Tibial artery (tissue), 4 donors: Measurements from ENCODE around the gene RAPGEF3.
A peak's percentile ranks its signal among the peaks of the same experiment; 100 is the strongest.

Experiments used
- DNase-seq, 2 donors: peaks; one replicate each; pipeline ENCODE4 v3.0.0-alpha.2; 2019
- H3K27ac ChIP-seq, 2 donors: fragments of 200-600 bp; sonication (generic) in 1 of 2; 1 replicate in 1 of 2; 2 replicates in 1 of 2; pipeline ENCODE4 v1.5.1; 2018 to 2019; ENCODE audit warnings: mild to moderate bottlenecking in 1 of 2
- H3K27me3 ChIP-seq, 2 donors: fragments of 200-600 bp; sonication (generic) in 1 of 2; one replicate each; pipeline versions ENCODE4 v1.5.1 to v1.6.0; 2016 to 2019
- H3K36me3 ChIP-seq, 3 donors: fragments of 200-600 bp; sonication (generic) in 2 of 3; one replicate each; pipeline ENCODE4 v1.5.1; 2016 to 2019; ENCODE audit warnings: mild to moderate bottlenecking in 2 of 3
- H3K4me1 ChIP-seq, 4 donors: fragments of 200-600 bp; sonication (generic) in 2 of 4; 1 replicate in 3 of 4; 2 replicates in 1 of 4; pipeline ENCODE4 v1.5.1; 2016 to 2019
- H3K4me3 ChIP-seq, 2 donors: fragments of 200-600 bp; sonication (generic) in 1 of 2; 1 replicate in 1 of 2; 2 replicates in 1 of 2; pipeline ENCODE4 v1.5.1; 2018 to 2019; ENCODE audit warnings: mild to moderate bottlenecking in 2 of 2
- H3K9me3 ChIP-seq, 3 donors: fragments of 200-600 bp; sonication (generic) in 1 of 3; one replicate each; pipeline ENCODE4 v1.5.1; 2016 to 2019
- CTCF ChIP-seq, 2 experiments: fragments of 200-600 bp in 1 of 2; fragments of 450-650 bp in 1 of 2; IDR thresholded peaks; one replicate each; pipeline ENCODE4 v1.5.1; 2017 to 2019; ENCODE audit warnings: antibody characterized with exemption in 2 of 2, mild to moderate bottlenecking in 1 of 2, moderate library complexity in 1 of 2
- intact Hi-C: fragments of 100-400 bp; cut with DNase I; formaldehyde crosslinking; loops from one replicate; pipeline ENCODE4 v1.15.0; 2023; ENCODE audit warnings: low total_unique reads

Gene RAPGEF3

GRCh38 chr12:47737936-47738594 lies 20.6 kb downstream of the RAPGEF3 start:
- no peaks in the 10 kb centered on the region for H3K9me3 ChIP-seq
- no peak overlapping the region for H3K4me3 ChIP-seq
- H3K36me3 ChIP-seq: peaks cover 0 to 13% (median 0%) of the 10 kb centered on the region in 3 donors
- intact Hi-C loops: no loop called here
- peaks cover 13 to 50% (median 45%) of the 10 kb centered on the region in 4 donors for H3K4me1 ChIP-seq
- H3K27me3 ChIP-seq: no peaks in the 10 kb centered on the region
- no peak for TF ChIP-seq CTCF (IDR thresholded peaks at IDR 0.05)
- H3K27ac ChIP-seq: peak overlapping the region; percentile 82 to 84
- no peak for DNase-seq

- Histone ChIP-seq H3K4me1 (peaks cover 13 to 50% (median 45%) of the 10 kb centered on the region in 4 donors), H3K36me3 (peaks cover 0 to 13% (median 0%) of the 10 kb centered on the region in 3 donors), H3K4me3 (peak overlapping the region in 1 of 2 donors; percentile 19), H3K27ac (peak overlapping the region; percentile 82 to 84), H3K9me3 (no peaks in the 10 kb centered on the region), H3K27me3 (no peaks in the 10 kb centered on the region)
- TF ChIP-seq CTCF (IDR thresholded peaks at IDR 0.05): no peak
- intact Hi-C loops: no loop called here
- DNase-seq: peak; percentile 92 to 99
These were observed 21.6 kb downstream of the RAPGEF3 start for GRCh38 chr12:47736877-47737676.

GRCh38 chr12:47736216-47736615 lies 22.5 kb downstream of the RAPGEF3 start:
- TF ChIP-seq CTCF (IDR thresholded peaks at IDR 0.05): no peak
- peaks cover 0 to 13% (median 0%) of the 10 kb centered on the region in 3 donors for H3K36me3 ChIP-seq
- no peaks in the 10 kb centered on the region for H3K9me3 ChIP-seq
- no peak for DNase-seq
- no peaks in the 10 kb centered on the region for H3K27me3 ChIP-seq
- H3K4me1 ChIP-seq: peaks cover 13 to 42% (median 39%) of the 10 kb centered on the region in 4 donors
- H3K4me3 ChIP-seq: no peak overlapping the region
- intact Hi-C loops: no loop called here
- H3K27ac ChIP-seq: peak overlapping the region; percentile 82 to 84

- Histone ChIP-seq H3K4me3 (no peak overlapping the region), H3K9me3 (no peaks in the 10 kb centered on the region), H3K27ac (peak overlapping the region; percentile 82 to 84), H3K36me3 (peaks cover 0 to 13% (median 0%) of the 10 kb centered on the region in 3 donors), H3K27me3 (no peaks in the 10 kb centered on the region), H3K4me1 (peaks cover 13 to 36% (median 35%) of the 10 kb centered on the region in 4 donors)
- no peak for DNase-seq
- no peak for TF ChIP-seq CTCF (IDR thresholded peaks at IDR 0.05)
- intact Hi-C loops: no loop called here
These were observed 23.0 kb downstream of the RAPGEF3 start for GRCh38 chr12:47735649-47736048.

- intact Hi-C loops: no loop called here
- peak overlapping the region; percentile 82 to 84 for H3K27ac ChIP-seq
- H3K9me3 ChIP-seq: no peaks in the 10 kb centered on the region
- DNase-seq: no peak
- H3K27me3 ChIP-seq: no peaks in the 10 kb centered on the region
- peaks cover 13 to 35% (median 33%) of the 10 kb centered on the region in 4 donors for H3K4me1 ChIP-seq
- H3K4me3 ChIP-seq: no peak overlapping the region
- no peak for TF ChIP-seq CTCF (IDR thresholded peaks at IDR 0.05)
- peaks cover 0 to 10% (median 0%) of the 10 kb centered on the region in 3 donors for H3K36me3 ChIP-seq
These were observed 23.8 kb downstream of the RAPGEF3 start for GRCh38 chr12:47734725-47735480.
